Adrenal gland (tissue), 5 donors: ENCODE measurements around the gene THSD7A.

Experiments used
- CTCF ChIP-seq, 6 experiments: fragments of 450-650 bp in 4 of 6; fragments of 200-600 bp in 2 of 6; sonication (generic) in 1 of 6; IDR thresholded peaks; 1 replicate in 5 of 6; 2 replicates in 1 of 6; pipeline versions ENCODE4 v1.5.1 to v1.8.0; 2016 to 2021; ENCODE audit warnings: antibody characterized with exemption in 6 of 6, mild to moderate bottlenecking in 2 of 6, moderate library complexity in 1 of 6
- POLR2A ChIP-seq, 2 donors: fragments of 450-650 bp; IDR thresholded peaks; one replicate each; pipeline ENCODE4 v1.6.1; 2017; ENCODE audit warnings: antibody characterized with exemption in 2 of 2, mild to moderate bottlenecking in 2 of 2, moderate library complexity in 1 of 2
- donor health status: DM: no; HTN: no; CAD: no.

- TF ChIP-seq CTCF (IDR thresholded peaks at IDR 0.05) (no peak), POLR2A (IDR thresholded peaks at IDR 0.05) (no peak)
Observed at GRCh38 chr7:11841657-11842056, 9.7 kb upstream of the THSD7A start.
